ENCODE data around the gene LSMEM2.

DNA sequence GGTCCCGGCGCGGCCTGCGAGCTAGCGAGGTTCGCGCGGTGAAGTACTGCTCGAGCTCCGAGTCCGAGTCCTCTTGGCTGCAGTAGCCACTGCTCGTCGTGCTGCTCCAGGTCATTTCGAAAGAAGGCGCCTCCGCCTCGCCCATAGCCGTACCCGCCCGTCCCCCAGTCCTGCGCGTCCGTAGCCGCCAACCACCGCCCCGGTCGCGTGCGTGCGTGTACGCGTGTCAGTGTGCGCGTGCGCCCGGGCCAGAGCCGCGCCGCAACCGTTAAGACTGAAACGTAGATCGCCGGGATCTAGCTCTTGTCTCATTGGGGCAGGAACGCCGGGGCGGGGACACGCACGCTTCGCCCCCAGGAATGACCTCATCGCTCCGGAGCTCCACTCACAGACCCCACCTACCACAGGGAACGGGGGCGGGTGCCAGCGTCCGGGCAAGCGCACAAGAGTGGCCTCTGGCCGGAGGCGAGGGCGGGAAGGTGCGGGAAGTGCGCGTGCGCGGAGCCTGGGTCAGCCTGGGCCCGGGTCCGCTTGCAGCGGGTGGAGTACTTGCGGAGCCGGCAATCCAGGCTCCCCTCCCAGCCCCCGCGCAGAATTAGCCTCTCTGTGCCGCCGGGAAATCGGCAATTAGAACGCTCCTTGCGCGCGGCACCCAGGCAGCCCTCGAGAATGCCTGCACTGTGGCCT is 58.4 kb downstream of the LSMEM2 start:
- TF ChIP-seq TAF1 (IDR thresholded peaks at IDR 0.05; ENCODE audit: low read depth, low read length) (no peak; the same call in 1 of the 2 replicates), POLR2AphosphoS5 (IDR thresholded peaks at IDR 0.05; ENCODE audit: low read depth, low read length) (peak; percentile 85), POLR2A (IDR thresholded peaks at IDR 0.05; ENCODE audit: low read depth, low read length) (peak; percentile 50)

Measured in GM12891 (cell line).